Body of pancreas (tissue), 4 donors: ENCODE results near the gene RAD23B.

ENCODE experiments used
- POLR2A ChIP-seq, 3 donors: fragments of 450-650 bp; IDR thresholded peaks; one replicate each; pipeline ENCODE4 v1.6.1; 2016; ENCODE audit warnings: antibody characterized with exemption in 3 of 3, mild to moderate bottlenecking in 2 of 3
- TF ChIP-seq, protein P1 (sequence below), 7 experiments: fragments of 450-650 bp in 4 of 7; fragments of 200-600 bp in 3 of 7; sonication (generic) in 3 of 7; IDR thresholded peaks; one replicate each; pipeline ENCODE4 v1.5.1; 2016 to 2019; ENCODE audit warnings: antibody characterized with exemption in 7 of 7

DNA sequence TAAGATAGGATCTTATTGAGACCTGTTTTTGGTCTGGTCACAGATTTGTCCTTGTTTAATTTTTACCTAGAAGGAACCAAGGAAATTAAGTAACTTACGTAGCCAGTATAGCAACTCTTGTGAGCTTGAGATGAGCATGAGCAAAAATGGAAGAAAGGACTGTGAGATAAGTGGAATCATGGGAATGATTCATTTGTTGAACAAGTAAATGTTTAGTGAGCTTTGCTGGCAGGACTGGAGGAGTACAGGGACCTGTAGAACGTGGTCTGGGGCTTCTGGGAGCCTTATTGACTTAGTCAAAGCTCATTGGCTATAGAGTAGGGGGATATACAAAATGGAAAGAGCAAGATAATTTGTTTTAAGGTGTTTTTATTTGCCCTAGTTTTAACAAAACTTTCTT, 3.0 kb downstream of the RAD23B start:
- TF ChIP-seq, protein P1, sequence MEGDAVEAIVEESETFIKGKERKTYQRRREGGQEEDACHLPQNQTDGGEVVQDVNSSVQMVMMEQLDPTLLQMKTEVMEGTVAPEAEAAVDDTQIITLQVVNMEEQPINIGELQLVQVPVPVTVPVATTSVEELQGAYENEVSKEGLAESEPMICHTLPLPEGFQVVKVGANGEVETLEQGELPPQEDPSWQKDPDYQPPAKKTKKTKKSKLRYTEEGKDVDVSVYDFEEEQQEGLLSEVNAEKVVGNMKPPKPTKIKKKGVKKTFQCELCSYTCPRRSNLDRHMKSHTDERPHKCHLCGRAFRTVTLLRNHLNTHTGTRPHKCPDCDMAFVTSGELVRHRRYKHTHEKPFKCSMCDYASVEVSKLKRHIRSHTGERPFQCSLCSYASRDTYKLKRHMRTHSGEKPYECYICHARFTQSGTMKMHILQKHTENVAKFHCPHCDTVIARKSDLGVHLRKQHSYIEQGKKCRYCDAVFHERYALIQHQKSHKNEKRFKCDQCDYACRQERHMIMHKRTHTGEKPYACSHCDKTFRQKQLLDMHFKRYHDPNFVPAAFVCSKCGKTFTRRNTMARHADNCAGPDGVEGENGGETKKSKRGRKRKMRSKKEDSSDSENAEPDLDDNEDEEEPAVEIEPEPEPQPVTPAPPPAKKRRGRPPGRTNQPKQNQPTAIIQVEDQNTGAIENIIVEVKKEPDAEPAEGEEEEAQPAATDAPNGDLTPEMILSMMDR (IDR thresholded peaks at IDR 0.05) = no peak
- TF ChIP-seq POLR2A (IDR thresholded peaks at IDR 0.05) = no peak
